ENCODE data around the gene CROCC. TPM values are rescaled to one million over a fixed set of nuclear protein-coding genes. Genes with fewer than 3 reads are reported as not detected.

The CROCC gene
- total and polyA plus RNA-seq, 2 experiments from 2014 or later: 15.1 to 106 TPM

- peaks cover 9% of the 10 kb centered on the region; the same call in 1 of the 2 replicates for H3F3A ChIP-seq (replicated peaks; ENCODE audit: low read depth)
- no peak overlapping the region for H3K4me2 ChIP-seq
- DNase-seq (ENCODE audit: low spot score): no peak
- H3K4me3 Mint-ChIP-seq: no peak overlapping the region
- H3K27me3 Mint-ChIP-seq (ENCODE audit: insufficient read depth, low read depth, poor library complexity): peaks cover 19% of the 10 kb centered on the region
- peaks cover 37% of the 10 kb centered on the region for H3K4me1 Mint-ChIP-seq
- H3K79me2 ChIP-seq (replicated peaks; ENCODE audit: insufficient read depth): no peaks in the 10 kb centered on the region
- no peaks in the 10 kb centered on the region for H3K9me3 Mint-ChIP-seq
- no peak overlapping the region for H3K4me3 ChIP-seq
- H2AFZ ChIP-seq: no peak overlapping the region
- H3K27ac ChIP-seq (ENCODE audit: low read depth): no peak overlapping the region
- ATAC-seq: no peak
- H3K4me1 ChIP-seq (ENCODE audit: insufficient read depth): peaks cover 37% of the 10 kb centered on the region
- no peak overlapping the region for H3K27ac Mint-ChIP-seq
- TF ChIP-seq EZH2 (IDR thresholded peaks at IDR 0.05; ENCODE audit: low read depth, unreplicated experiment) (no peak), JUNB (IDR thresholded peaks at IDR 0.05; ENCODE audit: unreplicated experiment) (no peak), REST (IDR thresholded peaks at IDR 0.05; ENCODE audit: unreplicated experiment) (no peak), ZNF331 (CRISPR knock-in tag; IDR thresholded peaks at IDR 0.05; ENCODE audit: low read depth) (no peak), CTCF (conservative IDR thresholded peaks at IDR 0.05; ENCODE audit: low read depth in 2 of 2) (no peak), EZH2phosphoT487 (IDR thresholded peaks at IDR 0.05; ENCODE audit: unreplicated experiment) (no peak), ETS1 (IDR thresholded peaks at IDR 0.05) (no peak)
- no peaks in the 10 kb centered on the region for H3K27me3 ChIP-seq (ENCODE audit: insufficient read depth)
- H3K36me3 Mint-ChIP-seq (ENCODE audit: low read depth): peaks cover 46% of the 10 kb centered on the region
- no peaks in the 10 kb centered on the region for H3K9me2 ChIP-seq (ENCODE audit: insufficient read depth)
- H4K20me1 ChIP-seq (replicated peaks; ENCODE audit: insufficient read depth): peaks cover 8% of the 10 kb centered on the region; the same call in 1 of the 2 replicates
- H3K36me3 ChIP-seq (ENCODE audit: insufficient read depth): peaks cover 9% of the 10 kb centered on the region
Observed at GRCh38 chr1:17017435-17017834, 95.7 kb downstream of the CROCC start.

- Mint-ChIP-seq H3K9me3 (no peaks in the 10 kb centered on the region), H3K36me3 (ENCODE audit: low read depth) (peaks cover 57% of the 10 kb centered on the region), H3K4me1 (peaks cover 26% of the 10 kb centered on the region), H3K27ac (no peak overlapping the region), H3K27me3 (ENCODE audit: insufficient read depth, low read depth, poor library complexity) (peaks cover 14% of the 10 kb centered on the region), H3K4me3 (no peak overlapping the region)
- no peak for DNase-seq (ENCODE audit: low spot score)
- Histone ChIP-seq H3K79me2 (replicated peaks; ENCODE audit: insufficient read depth) (no peaks in the 10 kb centered on the region), H3F3A (replicated peaks; ENCODE audit: low read depth) (peaks cover 9% of the 10 kb centered on the region; the same call in 1 of the 2 replicates), H3K36me3 (ENCODE audit: insufficient read depth) (peaks cover 19% of the 10 kb centered on the region), H4K20me1 (replicated peaks; ENCODE audit: insufficient read depth) (peaks cover 8% of the 10 kb centered on the region), H3K4me1 (ENCODE audit: insufficient read depth) (peaks cover 24% of the 10 kb centered on the region), H3K4me3 (no peak overlapping the region), H3K27ac (ENCODE audit: low read depth) (no peak overlapping the region), H3K4me2 (no peak overlapping the region), H3K27me3 (ENCODE audit: insufficient read depth) (no peaks in the 10 kb centered on the region), H3K9me2 (ENCODE audit: insufficient read depth) (no peaks in the 10 kb centered on the region), H2AFZ (no peak overlapping the region)
- no peak for ATAC-seq
- no peak for TF ChIP-seq ZNF331 (CRISPR knock-in tag; IDR thresholded peaks at IDR 0.05; ENCODE audit: low read depth)
- TF ChIP-seq NANOG (IDR thresholded peaks at IDR 0.05; ENCODE audit: borderline replicate concordance): no peak
- TF ChIP-seq REST (IDR thresholded peaks at IDR 0.05; ENCODE audit: unreplicated experiment): no peak
- no peak for TF ChIP-seq ZNF114 (CRISPR knock-in tag; IDR thresholded peaks at IDR 0.05)
- TF ChIP-seq JUNB (IDR thresholded peaks at IDR 0.05; ENCODE audit: unreplicated experiment): no peak
- no peak for TF ChIP-seq STAT1 (IDR thresholded peaks at IDR 0.05; ENCODE audit: unreplicated experiment)
- TF ChIP-seq EZH2 (IDR thresholded peaks at IDR 0.05; ENCODE audit: low read depth, unreplicated experiment): no peak
- TF ChIP-seq EZH2phosphoT487 (IDR thresholded peaks at IDR 0.05; ENCODE audit: unreplicated experiment): no peak
- TF ChIP-seq POLR2AphosphoS5 (IDR thresholded peaks at IDR 0.05; ENCODE audit: low read depth): no peak
Observed at GRCh38 chr1:17018849-17019248, 97.1 kb downstream of the CROCC start.
